BLaER1 treated with 17β-estradiol and CSF1 and Interleukin-3, amounts not matched to agents 10 nM and 100 nM (cell line): ENCODE measurements around the gene UCK1.

ENCODE experiments used
- H3K27ac ChIP-seq, 11 experiments: shearing (Covaris generic); formaldehyde crosslinking; 2 replicates each; pipeline ENCODE4 v1.8.1; 2022
- H3K27me3 ChIP-seq, 11 experiments: shearing (Covaris generic); formaldehyde crosslinking; 2 replicates each; pipeline ENCODE4 v1.8.1; 2022
- H3K36me3 ChIP-seq, 11 experiments: shearing (Covaris generic); formaldehyde crosslinking; 2 replicates each; pipeline ENCODE4 v1.8.1; 2022
- H3K4me1 ChIP-seq, 10 experiments: shearing (Covaris generic); formaldehyde crosslinking; 2 replicates each; pipeline ENCODE4 v1.8.1; 2022
- H3K4me2 ChIP-seq, 11 experiments: shearing (Covaris generic); formaldehyde crosslinking; 2 replicates each; pipeline ENCODE4 v1.8.1; 2022
- H3K4me3 ChIP-seq, 10 experiments: shearing (Covaris generic); formaldehyde crosslinking; 2 replicates each; pipeline ENCODE4 v1.8.1; 2022
- H3K9ac ChIP-seq, 11 experiments: shearing (Covaris generic); formaldehyde crosslinking; 2 replicates each; pipeline ENCODE4 v1.8.1; 2022
- H3K9me3 ChIP-seq, 11 experiments: shearing (Covaris generic); formaldehyde crosslinking; replicated peaks in 1 of 11; 2 replicates each; pipeline ENCODE4 v1.8.1; 2022
- H4K20me1 ChIP-seq, 11 experiments: shearing (Covaris generic); formaldehyde crosslinking; 2 replicates each; pipeline ENCODE4 v1.8.1; 2022
- Cebpa-rat ChIP-seq, 11 experiments: shearing (Covaris generic); IDR thresholded peaks; 2 replicates each; pipeline ENCODE4 v1.8.1; 2022

Gene UCK1

DNA sequence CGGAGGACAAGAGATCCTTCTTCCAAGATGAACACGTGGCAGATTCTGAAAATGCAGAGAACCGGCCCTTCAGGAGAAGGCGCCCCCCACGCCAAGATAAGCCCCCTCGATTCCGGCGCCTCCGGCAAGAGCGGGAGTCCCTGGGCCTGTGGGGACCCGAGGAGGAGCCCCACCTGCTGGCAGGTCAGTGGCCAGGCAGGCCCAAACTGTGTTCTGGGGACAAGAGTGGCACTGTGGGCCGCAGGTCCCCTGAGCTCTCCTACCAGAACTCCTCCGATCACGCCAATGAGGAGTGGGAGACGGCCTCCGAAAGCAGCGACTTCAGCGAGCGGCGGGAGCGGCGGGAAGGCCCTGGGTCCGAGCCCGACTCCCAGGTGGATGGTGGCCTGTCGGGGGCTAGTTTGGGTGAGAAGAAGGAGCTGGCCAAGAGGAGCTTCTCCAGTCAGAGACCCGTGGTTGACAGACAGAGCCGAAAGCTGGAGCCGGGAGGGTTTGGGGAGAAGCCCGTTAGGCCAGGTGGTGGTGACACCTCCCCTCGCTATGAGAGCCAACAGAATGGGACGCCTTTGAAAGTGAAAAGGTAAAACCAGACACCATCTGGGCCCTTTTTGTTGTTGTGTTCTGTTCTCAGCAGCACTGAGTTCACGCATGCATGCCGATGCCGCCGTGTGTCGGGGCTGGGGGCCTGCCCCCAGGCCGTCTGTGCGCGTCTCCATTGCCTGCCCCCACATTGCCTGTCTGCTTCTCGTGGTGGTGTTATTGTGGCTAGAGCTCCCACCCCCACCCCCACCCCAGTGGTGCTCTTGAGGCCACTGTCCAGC is 54.9 kb downstream of the UCK1 start:
- no peaks in the 10 kb centered on the region for H3K27me3 ChIP-seq
- H3K27ac ChIP-seq, result no peak overlapping the region
- H3K9ac ChIP-seq, result no peak overlapping the region
- no peaks in the 10 kb centered on the region for H3K4me1 ChIP-seq
- H4K20me1 ChIP-seq, result peaks cover 88 to 100% (median 98%) of the 10 kb centered on the region in 11 experiments
- no peak overlapping the region for H3K4me3 ChIP-seq
- no peak for TF ChIP-seq Cebpa-rat (IDR thresholded peaks at IDR 0.05)
- H3K9me3 ChIP-seq, result no peaks in the 10 kb centered on the region
- peaks cover 98 to 100% (median 99%) of the 10 kb centered on the region in 11 experiments for H3K36me3 ChIP-seq
- no peak overlapping the region for H3K4me2 ChIP-seq

DNA sequence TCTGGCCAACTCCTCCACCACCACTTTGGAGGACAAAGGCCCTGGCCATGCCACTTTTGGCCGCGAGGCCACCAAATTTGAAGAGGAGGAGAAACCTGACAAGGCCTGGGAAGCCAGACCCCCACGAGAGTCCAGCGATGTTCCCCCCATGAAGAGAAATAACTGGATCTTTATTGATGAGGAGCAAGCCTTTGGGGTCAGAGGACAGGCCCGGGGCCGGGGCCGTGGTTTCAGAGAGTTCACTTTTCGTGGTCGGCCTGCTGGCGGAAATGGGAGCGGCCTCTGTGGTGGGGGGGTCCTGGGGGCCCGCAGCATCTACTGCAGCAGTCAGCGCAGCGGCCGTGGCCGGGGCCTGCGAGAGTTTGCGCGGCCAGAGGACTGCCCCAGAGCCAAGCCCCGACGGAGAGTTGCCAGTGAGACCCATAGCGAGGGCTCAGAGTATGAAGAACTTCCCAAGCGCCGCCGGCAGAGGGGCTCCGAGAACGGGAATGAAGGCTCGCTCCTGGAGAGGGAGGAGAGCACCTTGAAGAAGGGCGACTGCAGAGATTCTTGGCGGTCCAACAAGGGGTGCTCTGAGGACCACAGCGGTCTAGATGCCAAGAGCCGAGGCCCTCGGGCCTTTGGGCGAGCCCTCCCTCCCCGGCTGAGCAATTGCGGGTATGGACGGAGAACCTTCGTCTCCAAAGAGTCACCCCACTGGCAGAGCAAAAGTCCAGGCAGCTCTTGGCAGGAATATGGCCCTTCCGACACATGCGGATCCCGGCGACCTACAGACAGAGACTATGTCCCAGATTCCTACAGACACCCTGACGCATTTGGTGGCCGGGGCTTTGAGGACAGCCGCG is 55.7 kb downstream of the UCK1 start:
- H3K9ac ChIP-seq, result no peak overlapping the region
- peaks cover 92 to 100% (median 99%) of the 10 kb centered on the region in 11 experiments for H4K20me1 ChIP-seq
- no peaks in the 10 kb centered on the region for H3K9me3 ChIP-seq
- H3K27ac ChIP-seq, result no peak overlapping the region; a peak in 1 of 22 replicates
- peaks cover 98 to 100% (median 99%) of the 10 kb centered on the region in 11 experiments for H3K36me3 ChIP-seq
- TF ChIP-seq Cebpa-rat (IDR thresholded peaks at IDR 0.05), result no peak
- H3K27me3 ChIP-seq, result no peaks in the 10 kb centered on the region
- no peak overlapping the region for H3K4me2 ChIP-seq
- no peaks in the 10 kb centered on the region for H3K4me1 ChIP-seq
- no peak overlapping the region for H3K4me3 ChIP-seq

DNA sequence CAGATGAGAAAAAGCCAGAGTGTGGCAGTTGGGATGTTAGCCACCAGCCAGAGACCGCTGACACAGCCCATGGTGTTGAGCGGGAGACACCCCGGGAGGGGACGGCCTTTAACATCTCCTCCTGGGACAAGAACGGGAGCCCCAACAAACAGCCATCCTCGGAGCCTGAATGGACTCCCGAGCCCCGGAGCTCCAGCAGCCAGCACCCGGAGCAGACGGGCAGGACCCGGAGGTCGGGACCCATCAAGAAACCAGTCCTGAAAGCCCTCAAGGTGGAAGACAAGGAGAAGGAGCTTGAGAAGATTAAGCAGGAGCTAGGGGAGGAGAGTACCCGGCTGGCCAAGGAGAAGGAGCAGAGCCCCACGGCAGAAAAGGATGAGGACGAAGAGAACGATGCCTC is 56.4 kb downstream of the UCK1 start:
- no peak for TF ChIP-seq Cebpa-rat (IDR thresholded peaks at IDR 0.05)

DNA sequence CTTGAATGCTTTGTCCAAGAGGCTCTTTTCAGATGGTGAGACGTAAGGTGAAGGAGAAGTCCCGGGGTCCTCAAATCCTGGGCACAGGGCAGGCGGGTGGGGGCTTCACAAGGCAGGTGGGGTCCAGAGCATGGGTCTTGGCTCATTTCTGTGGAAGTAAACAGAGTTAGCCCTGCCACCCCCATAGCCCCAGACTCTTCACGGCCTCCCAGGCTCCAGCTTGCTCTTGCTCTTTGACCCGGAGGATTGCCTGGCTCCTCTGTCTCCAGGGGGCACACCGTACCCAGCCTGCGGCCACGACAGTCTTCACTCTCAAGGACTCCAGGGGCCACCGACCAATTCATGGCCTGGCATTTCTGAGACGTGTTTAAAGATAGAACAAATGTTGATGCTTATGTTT is 57.2 kb downstream of the UCK1 start:
- Histone ChIP-seq H3K9ac (no peak overlapping the region), H4K20me1 (peaks cover 96 to 100% (median 99%) of the 10 kb centered on the region in 11 experiments), H3K4me1 (no peaks in the 10 kb centered on the region), H3K4me3 (no peak overlapping the region), H3K27ac (no peak overlapping the region), H3K27me3 (no peaks in the 10 kb centered on the region), H3K9me3 (no peaks in the 10 kb centered on the region), H3K36me3 (peaks cover 98 to 100% (median 99%) of the 10 kb centered on the region in 11 experiments), H3K4me2 (no peak overlapping the region)
- TF ChIP-seq Cebpa-rat (IDR thresholded peaks at IDR 0.05), result no peak

More for the DNA sequence above, 56.4 kb downstream of the UCK1 start:
- Histone ChIP-seq H3K9ac (0 out of 22 replicates have a peak overlapping the region, but pooled peaks of 2 of the 11 experiments have one; percentile 18 to 29), H3K27ac (no peak overlapping the region), H3K4me3 (no peak overlapping the region), H3K27me3 (no peaks in the 10 kb centered on the region), H3K36me3 (peaks cover 98 to 100% (median 99%) of the 10 kb centered on the region in 11 experiments), H3K9me3 (no peaks in the 10 kb centered on the region), H4K20me1 (peaks cover 93 to 100% (median 99%) of the 10 kb centered on the region in 11 experiments), H3K4me2 (no peak overlapping the region), H3K4me1 (no peaks in the 10 kb centered on the region)
